ENCODE data around the gene ZNF491. TPM values are rescaled to one million over a fixed set of nuclear protein-coding genes. Genes with fewer than 3 reads are reported as not detected.
A peak's percentile ranks its signal among the peaks of the same experiment; 100 is the strongest.

Gene ZNF491
- 1.4 and 1.7 TPM in 2 replicates for total RNA-seq

GRCh38 chr19:11798391-11799330 lies at the start of gene ZNF491:
Gene ZNF491 (plus strand): TSS chr19:11798523. CDS start chr19:11805954, 7,431 bp downstream.
- H3K36me3 Mint-ChIP-seq (ENCODE audit: low read depth): peaks cover 2% of the 10 kb centered on the region
- no peaks in the 10 kb centered on the region for H3K9me3 Mint-ChIP-seq

GRCh38 chr19:11749751-11750150 lies 48.6 kb upstream of the ZNF491 start:
- no peak for ATAC-seq (ENCODE audit: low read depth)
- CTCF ChIA-PET: no interaction called here
- TF ChIP-seq CTCF (IDR thresholded peaks at IDR 0.05): no peak
- peaks cover 9% of the 10 kb centered on the region for H3K36me3 Mint-ChIP-seq (ENCODE audit: low read depth)
- DNase-seq: no peak
- POLR2A ChIA-PET: no interaction called here
- H3K27me3 Mint-ChIP-seq: peaks cover 14% of the 10 kb centered on the region
- H3K27ac Mint-ChIP-seq: no peak overlapping the region
- no peaks in the 10 kb centered on the region for H3K4me1 Mint-ChIP-seq
- intact Hi-C loops (cut with micrococcal nuclease): no loop called here
- peaks cover 43% of the 10 kb centered on the region for H3K9me3 Mint-ChIP-seq
- no peak overlapping the region for H3K4me3 Mint-ChIP-seq

More at GRCh38 chr19:11798391-11799330, at the start of gene ZNF491:
- ATAC-seq (ENCODE audit: low read depth): peak; percentile 99
- no peak for TF ChIP-seq CTCF (IDR thresholded peaks at IDR 0.05)
- ChIA-PET CTCF (interaction anchor here (0.7 to 3.0 kb wide), 22 partner anchors 8 to 696 kb away, joined by 3 to 26 read pairs (median 6); partner anchors contain the start of genes ZNF136, ZNF20, ZNF440 and ZNF700), POLR2A (interaction anchor here (0.6 to 2.6 kb wide), 11 partner anchors 13 to 1856 kb away, joined by 3 to 14 read pairs (median 5); partner anchors contain the start of genes ZNF20, ZNF439, ZNF440 and ZNF441)
- intact Hi-C loops (cut with micrococcal nuclease): loop anchor here (1.0 to 5.0 kb wide), 7 partner anchors 16 to 259 kb away; partner anchors contain the start of genes ZNF439 and ZNF440
- Mint-ChIP-seq H3K4me3 (peak within 1 kb of the TSS; percentile 91), H3K4me1 (peaks cover 25% of the 10 kb centered on the region), H3K27ac (peak within 1 kb of the TSS; percentile 71), H3K27me3 (no peaks in the 10 kb centered on the region)
- peak; percentile 77 for DNase-seq

GRCh38 chr19:11752244-11752736 lies 46.0 kb upstream of the ZNF491 start:
- DNase-seq (no peak), ATAC-seq (ENCODE audit: low read depth) (no peak)
- ChIA-PET CTCF (no interaction called here), POLR2A (no interaction called here)
- peaks cover 18% of the 10 kb centered on the region for H3K27me3 Mint-ChIP-seq
- no peak overlapping the region for H3K4me3 Mint-ChIP-seq
- intact Hi-C loops (cut with micrococcal nuclease): no loop called here
- H3K4me1 Mint-ChIP-seq: no peaks in the 10 kb centered on the region
- H3K27ac Mint-ChIP-seq: no peak overlapping the region
- peaks cover 6% of the 10 kb centered on the region for H3K36me3 Mint-ChIP-seq (ENCODE audit: low read depth)
- peaks cover 53% of the 10 kb centered on the region for H3K9me3 Mint-ChIP-seq
- no peak for TF ChIP-seq CTCF (IDR thresholded peaks at IDR 0.05)

GRCh38 chr19:11754663-11755062 lies 43.7 kb upstream of the ZNF491 start:
- H3K36me3 Mint-ChIP-seq (ENCODE audit: low read depth): peaks cover 2% of the 10 kb centered on the region
- intact Hi-C loops (cut with micrococcal nuclease): no loop called here
- DNase-seq (no peak), ATAC-seq (ENCODE audit: low read depth) (no peak)
- H3K4me3 Mint-ChIP-seq: no peak overlapping the region
- no peak for TF ChIP-seq CTCF (IDR thresholded peaks at IDR 0.05)
- peaks cover 15% of the 10 kb centered on the region for H3K27me3 Mint-ChIP-seq
- ChIA-PET CTCF (no interaction called here), POLR2A (no interaction called here)
- H3K4me1 Mint-ChIP-seq: no peaks in the 10 kb centered on the region
- H3K9me3 Mint-ChIP-seq: peaks cover 45% of the 10 kb centered on the region
- no peak overlapping the region for H3K27ac Mint-ChIP-seq

GRCh38 chr19:11756965-11757364 lies 41.4 kb upstream of the ZNF491 start:
- DNase-seq (no peak), ATAC-seq (ENCODE audit: low read depth) (no peak)
- no peak overlapping the region for H3K27ac Mint-ChIP-seq
- peaks cover 35% of the 10 kb centered on the region for H3K9me3 Mint-ChIP-seq
- H3K27me3 Mint-ChIP-seq: peaks cover 20% of the 10 kb centered on the region
- no peak overlapping the region for H3K4me3 Mint-ChIP-seq
- TF ChIP-seq CTCF (IDR thresholded peaks at IDR 0.05): no peak
- intact Hi-C loops (cut with micrococcal nuclease): no loop called here
- ChIA-PET POLR2A (no interaction called here), CTCF (no interaction called here)
- peaks cover 2% of the 10 kb centered on the region for H3K36me3 Mint-ChIP-seq (ENCODE audit: low read depth)
- no peaks in the 10 kb centered on the region for H3K4me1 Mint-ChIP-seq
